Measurements from ENCODE around the gene INO80B. TPM values are rescaled to one million over a fixed set of nuclear protein-coding genes. Genes with fewer than 3 reads are reported as not detected.

The INO80B gene
- total RNA-seq, 2 experiments from 2014 or later, result 29.2 to 44.5 TPM

DNA sequence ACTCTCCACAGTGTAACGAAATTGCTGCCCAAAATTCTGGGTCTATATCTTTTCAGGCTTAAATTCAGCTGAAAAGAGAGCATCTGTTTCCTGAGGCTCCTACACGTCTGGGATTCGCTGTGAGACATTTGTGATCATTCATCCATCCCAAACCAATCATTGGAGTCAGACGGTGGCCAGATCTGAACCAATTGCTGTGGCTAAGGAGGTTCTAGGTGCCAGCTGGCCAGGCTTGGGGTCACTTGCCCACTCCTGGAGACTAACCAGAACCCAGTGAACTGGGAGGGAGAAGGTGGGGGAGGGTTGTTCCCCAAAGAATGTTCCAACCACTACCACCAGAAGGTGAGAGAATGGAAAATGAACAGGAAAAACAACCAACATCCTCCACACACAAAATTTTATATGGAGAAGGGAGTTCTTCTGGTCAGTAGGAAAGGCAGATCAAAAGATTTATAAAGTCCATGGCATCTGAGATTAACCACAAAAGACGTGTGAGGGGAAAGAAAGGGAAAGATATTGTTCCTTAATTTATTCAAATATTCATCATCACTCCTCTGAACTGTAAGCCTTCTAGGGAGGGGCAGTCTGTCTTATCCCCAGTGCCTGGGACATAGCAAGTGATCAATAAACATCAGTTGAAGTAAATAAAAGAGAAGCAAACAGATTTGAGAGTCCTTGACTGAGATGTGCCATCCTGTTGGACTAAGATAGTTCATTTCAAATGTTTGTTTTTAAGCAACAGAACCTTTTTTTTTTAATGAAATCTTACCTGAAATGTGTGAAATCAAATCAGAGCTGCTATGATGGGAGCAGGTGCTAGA is 10.2 kb upstream of the INO80B start:
- ChIA-PET POLR2A (interaction anchor here (0.6 to 1.4 kb wide), 3 partner anchors 14 to 24 kb away, joined by 3 to 4 read pairs (median 3); partner anchors contain the start of genes C2orf81, MOGS, WBP1 and WDR54), CTCF (ENCODE audit: unreplicated experiment) (no interaction called here)
- H3K4me2 ChIP-seq (ENCODE audit: low read length), result 0 out of 2 replicates have a peak overlapping the region, but pooled peaks have one; percentile 13
- H3K27ac ChIP-seq (ENCODE audit: low read depth, low read length, poor library complexity, severe bottlenecking), result no peak overlapping the region
- DNase-seq (ENCODE audit: low spot score), result no peak
- intact Hi-C loops (cut with micrococcal nuclease; ENCODE audit: unreplicated experiment), result no loop called here
- H2AFZ ChIP-seq (ENCODE audit: low read length), result no peak overlapping the region
- H3K9me3 ChIP-seq (ENCODE audit: low read length), result no peaks in the 10 kb centered on the region
- H3K79me2 ChIP-seq (ENCODE audit: insufficient read depth, low read depth, low read length), result no peaks in the 10 kb centered on the region
- H4K20me1 ChIP-seq (ENCODE audit: insufficient read depth, low read length), result no peaks in the 10 kb centered on the region
- H3K4me3 ChIP-seq (ENCODE audit: low read depth, low read length, poor library complexity, severe bottlenecking), result no peak overlapping the region
- TF ChIP-seq, protein P1, sequence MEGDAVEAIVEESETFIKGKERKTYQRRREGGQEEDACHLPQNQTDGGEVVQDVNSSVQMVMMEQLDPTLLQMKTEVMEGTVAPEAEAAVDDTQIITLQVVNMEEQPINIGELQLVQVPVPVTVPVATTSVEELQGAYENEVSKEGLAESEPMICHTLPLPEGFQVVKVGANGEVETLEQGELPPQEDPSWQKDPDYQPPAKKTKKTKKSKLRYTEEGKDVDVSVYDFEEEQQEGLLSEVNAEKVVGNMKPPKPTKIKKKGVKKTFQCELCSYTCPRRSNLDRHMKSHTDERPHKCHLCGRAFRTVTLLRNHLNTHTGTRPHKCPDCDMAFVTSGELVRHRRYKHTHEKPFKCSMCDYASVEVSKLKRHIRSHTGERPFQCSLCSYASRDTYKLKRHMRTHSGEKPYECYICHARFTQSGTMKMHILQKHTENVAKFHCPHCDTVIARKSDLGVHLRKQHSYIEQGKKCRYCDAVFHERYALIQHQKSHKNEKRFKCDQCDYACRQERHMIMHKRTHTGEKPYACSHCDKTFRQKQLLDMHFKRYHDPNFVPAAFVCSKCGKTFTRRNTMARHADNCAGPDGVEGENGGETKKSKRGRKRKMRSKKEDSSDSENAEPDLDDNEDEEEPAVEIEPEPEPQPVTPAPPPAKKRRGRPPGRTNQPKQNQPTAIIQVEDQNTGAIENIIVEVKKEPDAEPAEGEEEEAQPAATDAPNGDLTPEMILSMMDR (conservative IDR thresholded peaks at IDR 0.05; ENCODE audit: low read length), result no peak
- TF ChIP-seq EZH2phosphoT487 (IDR thresholded peaks at IDR 0.05; ENCODE audit: borderline replicate concordance, low read depth, low read length), result no peak
- no peaks in the 10 kb centered on the region for H3K9me2 ChIP-seq (ENCODE audit: insufficient read depth, low read length)
- no peaks in the 10 kb centered on the region for H3K36me3 ChIP-seq (ENCODE audit: insufficient read depth, low read length)
- no TSS peak for BruUV-seq (replicated peaks)
- peaks cover 21% of the 10 kb centered on the region for H3K4me1 ChIP-seq (ENCODE audit: insufficient read depth, low read length, poor library complexity, severe bottlenecking)

DNA sequence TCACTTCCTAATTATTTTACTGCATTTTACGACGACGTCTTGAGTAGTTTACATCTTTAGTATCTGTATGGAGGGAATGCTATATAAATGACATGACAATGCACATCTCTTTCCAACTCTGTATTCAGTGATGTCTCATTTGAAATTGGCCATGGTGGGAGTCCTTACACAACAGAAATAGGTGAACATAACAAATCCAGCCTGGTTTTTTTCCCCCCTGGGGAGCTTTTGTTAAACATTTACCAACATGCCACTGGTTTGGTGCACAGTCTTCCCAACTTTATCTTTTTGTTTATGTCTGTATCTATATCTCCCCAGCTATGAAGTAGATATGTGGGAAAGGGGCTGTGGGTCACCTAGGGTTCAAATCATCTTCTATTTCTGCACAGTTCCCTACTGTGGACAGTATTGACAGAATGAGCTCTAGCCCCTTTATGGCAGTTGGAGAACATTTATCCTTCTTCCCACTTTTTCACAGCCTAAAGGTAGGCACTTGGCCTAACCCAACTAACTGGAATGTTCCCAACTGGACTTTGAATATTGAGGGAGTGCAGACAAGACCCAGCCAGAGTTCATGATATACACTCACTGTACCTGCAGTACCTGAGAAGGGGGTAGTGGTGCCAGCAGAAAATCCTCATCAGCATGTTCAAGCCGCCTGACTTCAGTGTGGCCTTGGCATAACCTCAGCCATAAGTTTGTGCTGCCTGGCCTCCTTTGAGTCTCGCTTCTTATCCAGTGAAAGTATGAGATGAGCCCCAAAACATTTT is 7.5 kb upstream of the INO80B start:
- Histone ChIP-seq H3K79me2 (ENCODE audit: insufficient read depth, low read depth, low read length) (no peaks in the 10 kb centered on the region), H3K4me1 (ENCODE audit: insufficient read depth, low read length, poor library complexity, severe bottlenecking) (peaks cover 17% of the 10 kb centered on the region), H3K4me3 (ENCODE audit: low read depth, low read length, poor library complexity, severe bottlenecking) (no peak overlapping the region), H2AFZ (ENCODE audit: low read length) (no peak overlapping the region), H3K9me3 (ENCODE audit: low read length) (no peaks in the 10 kb centered on the region), H4K20me1 (ENCODE audit: insufficient read depth, low read length) (no peaks in the 10 kb centered on the region), H3K4me2 (ENCODE audit: low read length) (no peak overlapping the region), H3K36me3 (ENCODE audit: insufficient read depth, low read length) (no peaks in the 10 kb centered on the region), H3K9me2 (ENCODE audit: insufficient read depth, low read length) (no peaks in the 10 kb centered on the region), H3K27ac (ENCODE audit: low read depth, low read length, poor library complexity, severe bottlenecking) (no peak overlapping the region)
- ChIA-PET POLR2A (interaction anchor here (0.6 kb wide), 1 partner anchor 12 kb away, joined by 3 read pairs; no protein-coding TSS in a partner anchor), CTCF (ENCODE audit: unreplicated experiment) (no interaction called here)
- intact Hi-C loops (cut with micrococcal nuclease; ENCODE audit: unreplicated experiment), result no loop called here
- TF ChIP-seq, protein P1 (conservative IDR thresholded peaks at IDR 0.05; ENCODE audit: low read length), result no peak
- no peak for TF ChIP-seq EZH2phosphoT487 (IDR thresholded peaks at IDR 0.05; ENCODE audit: borderline replicate concordance, low read depth, low read length)
- no peak for DNase-seq (ENCODE audit: low spot score)
- no TSS peak for BruUV-seq (replicated peaks)

Measured in OCI-LY7 (cell line).